COR-L47 (cell line): ENCODE data around the gene EVA1C.
"Not testable (repeated sequence)": the region's sequence is repeated elsewhere in the genome, so short reads cannot be mapped to it uniquely, and the experiment has no call there.

Experiments used
- DNase-seq: peaks from one replicate; lab custom pipeline; 2025; lab: John Stamatoyannopoulos, UW

Gene EVA1C

DNA sequence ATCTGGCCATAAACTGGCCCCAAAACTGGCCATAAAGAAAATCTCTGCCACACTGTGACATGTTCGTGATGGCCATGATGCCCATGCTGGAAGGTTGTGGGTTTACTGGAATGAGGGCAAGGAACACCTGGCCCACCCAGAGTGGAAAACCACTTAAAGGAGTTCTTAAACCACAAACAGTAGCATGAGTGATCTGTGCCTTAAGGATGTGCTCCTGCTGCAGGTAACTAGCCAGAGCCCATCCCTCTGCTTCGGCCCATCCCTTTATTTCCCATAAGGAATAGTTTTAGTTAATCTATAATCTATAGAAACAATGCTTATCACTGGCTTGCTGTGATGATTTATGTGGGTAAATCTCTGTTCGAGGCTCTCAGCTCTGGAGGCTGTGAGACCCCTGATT, 50.1 kb downstream of the EVA1C start:
- DNase-seq: not testable (repeated sequence)

DNA sequence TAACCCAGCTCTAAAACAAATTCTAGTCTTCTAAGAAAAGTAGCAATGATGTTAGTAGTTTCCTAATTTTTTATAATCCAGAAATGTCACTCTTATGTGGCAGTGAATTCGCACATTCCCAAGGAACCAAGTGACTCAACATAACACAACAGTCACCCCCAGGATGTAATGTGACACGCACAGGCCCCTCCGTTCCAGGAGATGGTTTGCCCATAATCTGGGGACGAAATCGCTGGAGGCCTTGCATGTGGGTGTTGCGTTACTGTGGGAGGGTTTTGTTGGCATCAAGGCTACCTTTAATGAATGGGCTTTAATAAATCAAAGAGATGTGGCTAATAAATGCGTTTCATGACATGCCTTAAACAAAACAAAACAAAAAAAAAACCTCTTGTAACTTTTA, 50.9 kb downstream of the EVA1C start:
- no peak for DNase-seq

DNA sequence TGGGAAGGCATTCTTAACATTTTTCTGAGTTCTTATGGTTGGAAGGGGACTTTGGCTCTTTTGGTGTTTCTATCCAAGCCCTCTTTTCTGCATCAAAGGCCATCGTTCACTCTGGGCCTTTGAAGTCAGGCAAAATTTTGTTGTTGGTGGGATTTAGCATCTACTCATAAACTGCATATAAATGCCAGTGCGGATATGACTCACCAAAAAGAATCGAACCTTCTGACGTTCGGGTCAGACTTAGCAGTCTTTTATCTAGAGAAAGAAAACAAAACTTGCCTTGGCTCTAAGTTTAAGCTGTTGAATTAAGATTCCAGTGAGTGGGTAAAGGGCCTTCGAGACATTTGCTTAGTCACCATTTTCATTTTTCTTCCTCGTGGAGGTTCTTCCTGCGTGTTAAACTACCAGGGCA, 51.4 kb downstream of the EVA1C start:
- DNase-seq: no peak

DNA sequence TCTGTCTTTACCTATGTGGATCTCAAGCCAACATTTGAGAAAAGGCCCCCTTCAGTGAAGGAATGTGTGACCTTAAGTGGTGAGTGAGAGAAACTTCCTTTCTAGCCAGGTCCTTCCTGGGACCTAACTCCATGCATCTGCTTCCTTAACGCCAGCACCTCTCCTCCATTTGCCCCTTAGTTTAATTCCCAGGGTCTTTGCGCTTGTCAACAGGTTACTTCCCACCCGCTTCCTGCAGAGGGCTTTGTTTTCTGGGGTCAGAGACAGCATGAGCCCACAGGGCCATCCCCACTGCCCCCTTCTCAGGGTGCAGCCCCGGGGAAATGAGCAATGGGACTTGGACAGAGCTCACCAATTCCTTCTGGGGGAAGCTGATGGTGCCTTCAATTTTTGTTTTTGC, 54.8 kb downstream of the EVA1C start:
- DNase-seq: no peak

DNA sequence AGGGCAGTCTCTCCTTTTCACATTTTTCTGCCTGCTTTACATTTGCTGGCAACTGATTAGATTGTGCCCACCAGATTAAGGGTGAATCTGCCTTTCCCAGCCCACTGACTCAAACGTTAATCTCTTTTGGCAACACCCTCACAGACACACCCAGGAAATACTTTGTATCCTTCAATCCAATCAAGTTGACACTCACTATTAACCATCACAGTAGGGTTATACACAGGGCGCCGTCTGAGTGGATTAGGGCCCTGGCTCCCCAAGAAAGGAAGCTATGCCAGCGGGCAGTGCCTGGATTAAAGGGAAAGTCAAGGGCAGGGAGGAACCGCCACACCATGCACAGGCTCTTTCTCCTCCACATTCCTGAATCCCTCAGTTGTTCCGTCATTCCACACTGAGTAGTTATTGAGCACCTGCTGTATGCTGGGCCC, 56.2 kb downstream of the EVA1C start:
- no peak for DNase-seq

DNA sequence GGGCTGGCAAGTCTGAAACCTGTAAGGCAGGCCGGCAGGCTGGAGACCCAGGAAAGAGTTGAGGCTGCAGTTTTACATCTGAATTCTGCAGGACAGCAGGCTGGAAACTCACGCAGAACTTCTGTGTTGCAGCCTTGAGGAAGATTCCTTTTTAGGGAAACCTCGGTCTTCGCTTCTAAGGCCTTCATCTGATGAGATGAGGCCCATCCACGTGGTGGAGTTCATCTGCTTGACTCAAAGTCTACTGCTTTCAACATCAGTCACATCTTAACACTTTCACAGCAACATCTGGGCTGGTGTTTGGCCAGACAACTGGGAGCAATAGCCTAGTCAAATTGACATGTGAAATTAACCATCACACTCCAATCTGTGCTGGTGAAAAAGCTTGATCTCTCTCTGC, 57.1 kb downstream of the EVA1C start:
- DNase-seq: no peak

DNA sequence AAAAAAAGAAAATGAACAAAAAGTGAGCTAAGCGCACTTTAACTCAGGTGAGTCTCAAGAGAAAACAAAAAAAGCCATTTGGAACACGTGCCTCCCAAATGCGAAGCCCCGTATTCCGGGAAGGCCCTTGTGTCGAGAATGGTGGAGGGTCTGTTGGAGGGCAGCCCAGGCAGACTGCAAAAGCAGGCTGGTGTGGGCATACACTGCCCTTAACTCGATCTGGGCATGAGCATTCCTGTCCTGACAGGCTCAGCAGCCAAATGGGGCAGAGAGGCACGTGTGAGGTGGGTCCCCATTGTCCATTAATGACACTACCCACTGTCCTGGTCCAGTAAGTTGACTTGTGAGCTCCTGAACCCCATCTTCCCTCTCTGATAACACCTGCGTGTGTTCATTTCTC, 57.7 kb downstream of the EVA1C start:
- DNase-seq: no peak

DNA sequence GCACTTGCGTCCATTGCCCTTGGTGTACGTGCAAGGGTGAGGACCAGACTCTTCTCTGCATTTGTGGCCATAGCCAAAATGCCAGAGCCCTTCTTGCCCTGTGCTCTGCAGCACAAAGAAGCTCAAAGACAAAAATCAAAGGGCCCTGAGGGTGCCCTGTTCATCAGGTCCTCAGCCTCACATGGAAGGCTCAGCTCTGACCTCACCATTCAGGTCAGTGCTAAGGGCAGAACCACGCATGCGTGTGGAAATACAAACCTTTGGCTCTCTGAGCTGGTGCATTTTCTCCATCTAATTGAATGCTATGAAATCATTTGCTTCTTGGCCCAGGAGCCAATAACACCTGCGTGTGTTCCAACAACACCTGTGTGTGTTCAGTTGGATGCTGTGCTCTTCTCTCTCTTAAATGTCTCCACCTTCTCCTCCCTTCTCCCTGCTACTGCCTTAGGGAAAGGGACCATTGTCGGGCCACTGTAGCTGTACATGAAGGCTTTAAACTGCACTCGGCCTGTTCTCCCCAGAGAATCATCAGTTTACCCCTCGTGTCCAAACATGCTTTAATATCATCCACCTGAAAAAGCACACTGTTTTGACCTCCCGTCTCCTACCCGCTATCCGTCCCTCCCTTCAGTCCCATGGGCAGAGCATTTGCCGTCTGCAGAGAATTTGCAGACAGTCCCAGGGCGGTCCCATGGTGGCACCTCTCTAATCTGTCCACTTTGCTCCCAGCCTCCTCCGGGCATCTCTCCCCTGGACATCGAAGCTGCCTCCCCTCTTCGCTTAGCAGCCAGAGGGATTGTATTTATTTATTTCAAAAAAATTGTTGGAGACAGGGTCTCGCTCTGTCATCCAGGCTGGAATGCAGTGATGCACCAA, 60.6 kb downstream of the EVA1C start:
- no peak for DNase-seq

DNA sequence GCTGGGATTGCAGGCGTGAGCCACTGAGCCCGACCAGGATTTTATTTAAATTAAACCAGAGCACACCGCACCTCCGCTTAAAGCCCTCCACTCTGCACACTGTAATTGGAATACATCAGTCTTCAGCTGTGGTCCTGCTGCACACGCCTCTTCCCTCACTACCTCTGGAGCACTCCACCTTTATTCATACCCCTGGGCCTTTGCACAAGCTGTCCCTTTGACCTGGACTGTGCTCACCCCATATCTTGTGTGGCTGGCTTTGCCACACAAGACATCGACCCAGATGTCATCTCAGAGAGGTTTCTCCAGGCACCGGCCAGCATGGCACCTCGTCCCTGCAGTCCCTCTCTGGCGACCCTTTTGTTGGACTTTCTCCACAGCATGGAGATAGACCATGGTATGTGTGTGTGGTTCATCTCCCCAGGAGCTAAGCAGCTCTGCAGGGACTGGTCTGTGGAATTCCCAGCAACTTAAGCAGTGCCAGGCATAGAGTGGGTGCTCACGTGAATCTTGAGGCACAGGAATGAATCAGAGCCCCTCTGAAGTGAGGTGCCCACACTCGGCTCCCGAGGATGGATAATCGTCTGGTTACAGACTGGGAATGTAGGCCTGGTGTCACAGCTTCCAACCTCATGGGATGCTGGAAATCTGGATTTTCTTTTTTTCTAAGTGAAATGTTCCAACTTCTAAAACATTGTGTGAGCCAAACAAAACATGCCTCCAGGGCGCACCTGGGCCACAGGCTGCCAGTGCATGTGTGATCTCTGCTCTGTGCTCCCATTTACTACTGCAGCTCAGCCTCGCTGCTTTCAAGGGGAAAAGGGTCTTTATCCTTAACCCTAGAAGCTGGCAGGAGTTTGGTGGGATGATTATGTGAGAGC, 61.9 kb downstream of the EVA1C start:
- no peak for DNase-seq

DNA sequence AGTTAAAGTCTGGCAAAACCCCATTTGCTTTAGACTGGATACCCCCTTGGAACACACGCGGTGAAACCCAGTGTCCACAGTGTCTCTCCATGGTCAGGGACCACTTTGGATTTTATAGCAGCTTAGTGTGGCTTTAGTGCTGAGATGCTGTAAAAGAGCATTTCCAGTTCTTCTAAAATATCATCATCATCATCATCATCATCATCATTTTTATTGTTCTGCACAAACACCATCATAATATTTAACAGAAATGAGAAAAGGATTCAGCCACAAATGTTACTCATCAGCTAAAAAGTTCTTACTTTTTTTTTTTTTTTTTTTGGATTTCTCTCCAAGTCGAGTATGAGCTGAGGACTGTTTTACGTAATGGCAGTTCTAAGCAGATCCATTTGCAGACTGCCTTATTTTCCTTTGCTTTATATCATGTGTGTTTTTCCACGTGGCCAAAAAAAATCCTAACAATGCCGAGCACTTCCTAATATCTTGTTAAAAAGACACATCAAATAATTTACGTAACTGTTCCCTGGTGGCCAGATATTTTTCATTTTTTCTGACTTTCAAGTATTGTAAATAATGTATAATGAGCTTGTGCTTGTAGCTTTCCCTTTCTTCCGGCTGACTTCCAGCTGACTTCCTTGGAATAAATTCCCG, 62.8 kb downstream of the EVA1C start:
- DNase-seq: no peak

DNA sequence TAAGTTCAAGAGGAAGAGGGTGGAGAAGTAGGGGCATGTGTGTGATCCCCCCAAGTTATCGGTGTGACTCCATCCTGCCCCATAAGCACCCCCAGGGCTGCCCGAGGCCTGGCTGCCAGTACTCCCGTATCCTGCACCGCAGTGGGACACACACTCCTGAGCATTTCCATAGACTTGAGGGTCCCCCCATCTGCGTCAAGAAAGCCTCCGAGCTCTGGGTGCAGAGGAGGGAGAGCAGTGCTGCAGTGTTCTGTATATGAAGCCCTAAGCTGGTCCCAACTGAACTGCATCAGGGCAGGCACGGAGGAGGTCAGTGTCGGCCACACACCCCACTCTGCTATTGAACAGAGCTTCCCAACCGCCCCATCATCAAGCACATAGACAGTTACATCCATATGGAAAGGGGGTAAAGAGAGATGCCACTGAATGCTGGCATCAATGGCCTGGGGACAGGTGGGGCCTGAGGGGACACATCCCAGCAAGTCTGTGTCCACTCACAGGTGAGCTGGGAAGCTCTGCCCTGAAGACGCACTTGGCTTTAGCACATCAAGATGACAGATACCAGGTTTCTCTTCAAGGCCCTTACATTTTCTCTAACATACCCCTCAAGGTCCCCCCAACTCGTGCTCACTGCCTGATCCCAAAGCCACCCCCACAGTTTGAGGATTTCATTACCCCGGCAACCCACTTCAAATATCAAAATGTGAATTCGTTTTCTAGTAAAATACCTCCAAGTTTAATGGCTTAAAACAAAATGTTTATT, 64.3 kb downstream of the EVA1C start:
- DNase-seq: no peak

DNA sequence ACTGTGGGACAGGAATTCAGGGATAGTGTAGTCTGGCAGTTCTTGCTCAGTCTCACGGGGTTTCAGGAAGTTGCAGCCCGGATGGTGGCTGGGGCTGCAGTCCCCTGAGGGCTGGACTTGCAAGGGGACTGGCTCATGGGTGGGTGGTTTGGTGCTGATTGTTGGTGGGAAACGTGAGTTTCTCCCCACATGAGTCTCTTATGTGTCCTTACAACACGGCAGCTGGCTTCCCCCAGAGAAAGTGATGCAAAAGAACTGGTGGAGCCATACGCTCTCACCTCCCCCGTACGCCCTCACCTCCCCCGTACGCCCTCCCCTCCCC, 64.9 kb downstream of the EVA1C start:
- no peak for DNase-seq

DNA sequence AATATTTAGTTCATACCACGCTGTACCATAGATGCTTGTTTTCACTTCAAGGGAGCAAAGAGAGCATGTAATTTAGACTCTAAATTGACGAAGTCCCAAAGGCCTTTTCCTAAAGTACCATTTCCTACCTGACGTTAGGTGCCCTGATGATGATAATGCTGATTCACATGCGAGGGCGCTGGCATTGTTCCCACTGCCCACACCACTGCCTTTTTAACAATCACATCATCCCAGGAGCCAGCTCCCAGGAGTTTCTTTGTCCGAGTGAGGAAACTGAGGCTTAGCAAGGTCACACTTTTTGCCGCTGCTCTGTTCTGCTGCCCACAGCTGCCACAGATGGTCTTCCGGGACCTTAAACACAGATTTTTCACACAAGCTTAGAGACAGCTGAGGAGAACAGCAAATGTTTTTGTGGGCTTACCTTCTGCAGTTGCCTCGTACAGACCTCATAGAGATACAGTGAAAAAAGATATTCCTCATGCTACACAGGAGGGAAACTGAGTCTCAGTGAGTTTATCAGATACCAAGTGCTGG, 69.4 kb downstream of the EVA1C start:
- no peak for DNase-seq

DNA sequence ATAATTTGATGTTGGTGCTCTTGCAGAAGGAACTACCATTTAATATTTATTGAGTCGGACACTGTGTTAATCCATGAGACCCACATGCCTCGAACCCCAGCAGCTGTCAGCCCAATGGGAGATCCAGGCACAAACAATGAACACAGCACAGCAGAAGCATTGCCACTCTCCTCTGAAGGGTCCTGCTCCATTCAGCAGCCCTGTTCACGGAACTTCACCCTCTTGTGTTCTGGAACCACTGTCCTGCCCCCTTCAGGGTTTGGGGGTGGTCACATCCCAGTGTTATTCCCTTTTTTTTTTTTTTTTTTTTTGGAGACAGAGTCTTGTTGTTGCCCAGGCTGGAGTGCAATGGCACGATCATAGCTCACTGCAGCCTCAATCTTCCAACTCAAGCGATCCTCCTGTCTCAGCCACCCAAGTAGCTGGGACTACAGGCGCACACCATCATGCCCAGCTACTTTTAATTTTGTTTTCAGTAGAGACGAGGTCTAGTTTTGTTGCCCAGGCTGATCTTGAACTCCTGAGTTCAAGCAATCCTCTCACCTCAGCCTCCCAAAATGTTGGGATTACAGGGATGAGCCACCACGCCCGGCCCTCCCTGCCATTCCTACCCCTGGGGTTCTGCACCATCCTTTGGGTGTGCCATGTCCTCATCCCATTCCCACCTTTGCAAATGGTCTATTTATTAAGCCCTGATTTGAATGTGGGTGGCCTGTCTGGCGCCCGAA, 70.2 kb downstream of the EVA1C start:
- DNase-seq: no peak

DNA sequence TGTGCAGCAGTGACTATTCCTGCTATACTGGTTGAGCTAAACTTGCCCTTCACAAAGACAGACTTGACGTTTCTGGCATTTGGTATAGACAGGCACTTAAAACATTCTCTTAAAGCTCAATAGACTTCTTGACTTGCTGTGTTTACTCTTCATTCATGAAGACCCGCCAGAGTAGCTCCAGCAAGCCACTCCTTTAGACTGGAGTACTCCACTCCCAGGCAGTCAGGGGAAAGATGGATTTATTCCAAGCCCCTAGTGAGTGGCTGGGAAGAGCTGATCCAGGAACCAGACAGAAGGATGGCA, 70.7 kb downstream of the EVA1C start:
- DNase-seq: no peak

DNA sequence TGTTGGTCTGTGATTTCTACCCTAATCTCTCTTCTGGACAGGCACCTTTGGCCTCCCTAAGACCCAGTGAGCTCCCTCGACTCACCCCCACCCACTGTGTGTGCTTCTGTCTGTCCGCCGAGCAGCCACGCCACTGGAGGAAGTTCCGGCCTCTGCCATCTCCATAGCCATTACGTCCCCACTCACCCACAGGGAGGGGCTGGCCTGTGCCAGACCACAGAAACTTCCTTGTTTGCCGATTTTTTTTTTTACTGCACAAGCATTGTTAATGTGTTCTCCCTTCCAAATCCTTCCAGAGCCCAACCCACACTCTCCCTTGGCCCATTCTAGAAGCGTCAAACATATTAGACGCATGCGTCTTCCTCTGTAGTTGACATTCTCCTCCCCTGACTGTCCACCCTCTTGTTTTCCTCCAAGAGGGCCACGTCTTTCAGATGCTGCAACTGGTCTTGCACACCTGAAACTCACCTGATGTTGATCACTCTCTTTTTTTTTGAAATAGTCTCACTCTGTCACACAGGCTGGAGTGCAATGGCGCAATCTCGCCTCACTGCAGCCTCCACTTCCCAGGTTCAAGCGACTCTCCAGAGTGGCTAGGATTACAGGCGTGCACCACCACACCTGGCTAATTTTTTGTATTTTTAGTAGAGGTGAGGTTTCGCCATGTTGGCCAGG, 72.3 kb downstream of the EVA1C start:
- DNase-seq: no peak

DNA sequence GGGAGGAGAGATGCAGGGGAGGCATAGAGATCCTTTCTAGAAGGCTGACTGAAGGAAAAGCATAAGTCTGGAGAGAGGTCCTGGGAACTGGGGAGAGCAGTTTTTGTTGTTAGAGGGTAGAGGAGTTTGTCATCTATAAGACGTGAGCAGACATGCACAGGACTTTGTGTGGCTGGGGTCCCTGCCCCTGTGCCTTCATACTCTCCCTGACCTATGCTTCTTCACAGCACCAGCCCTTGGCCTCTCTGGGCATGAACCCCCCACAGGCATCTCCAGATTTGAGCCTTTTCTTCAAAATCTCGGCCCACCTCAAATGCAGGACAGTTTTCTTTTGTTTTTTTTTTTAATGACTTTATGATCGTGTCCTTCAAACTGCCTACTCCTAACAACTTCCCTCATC, 79.9 kb downstream of the EVA1C start:
- no peak for DNase-seq

DNA sequence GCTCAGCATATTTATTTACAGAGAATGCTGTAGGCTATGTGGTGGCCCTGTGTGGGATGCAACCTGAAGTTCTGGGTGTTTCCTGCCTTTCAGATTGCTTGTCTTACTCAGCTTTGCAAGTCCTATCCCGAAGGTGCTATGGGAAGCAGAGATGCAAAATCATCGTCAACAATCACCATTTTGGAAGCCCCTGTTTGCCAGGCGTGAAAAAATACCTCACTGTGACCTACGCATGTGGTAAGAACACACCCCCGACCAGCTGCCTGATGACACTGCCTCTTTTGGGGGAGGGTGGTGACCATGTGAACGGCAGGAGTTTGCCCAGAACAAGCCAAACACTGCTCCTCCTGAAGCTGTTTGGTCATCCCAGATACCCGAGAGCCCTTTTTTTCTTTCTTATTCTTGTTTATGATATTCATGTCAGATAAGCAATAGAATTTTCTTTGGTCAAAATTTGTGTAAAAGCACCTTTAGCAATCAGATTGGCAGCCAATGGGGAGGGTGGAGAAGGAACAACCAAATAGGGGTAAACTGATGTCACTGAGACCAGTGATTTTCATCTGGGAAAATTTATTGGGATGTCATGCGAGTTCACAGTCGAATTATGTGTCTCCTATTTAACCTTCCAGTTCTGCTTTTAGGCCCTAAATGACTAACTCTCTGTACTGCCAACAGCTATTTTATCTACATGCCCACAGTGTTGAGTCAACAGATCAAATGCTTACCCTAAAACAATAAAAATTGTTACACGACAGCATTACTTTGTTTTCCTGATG, 82.6 kb downstream of the EVA1C start:
- no peak for DNase-seq

DNA sequence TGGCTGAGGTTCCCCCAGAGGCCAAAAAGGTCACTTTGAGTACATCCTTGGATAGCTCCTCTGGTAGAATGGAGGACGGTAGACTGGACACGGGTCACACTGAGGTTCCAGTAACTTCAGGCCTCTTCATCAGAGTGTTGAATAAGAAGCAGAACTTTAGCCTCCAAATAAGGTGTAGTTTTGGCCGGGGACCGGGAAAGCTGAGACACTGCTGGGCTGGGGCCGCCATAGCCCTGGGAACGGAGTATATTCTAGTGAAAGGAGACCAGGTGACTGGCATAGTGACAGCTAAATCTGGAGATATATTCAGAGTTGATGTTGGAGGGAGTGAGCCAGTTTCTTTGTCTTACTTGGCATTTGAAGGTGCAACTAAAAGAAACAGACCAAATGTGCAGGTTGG, 84.1 kb downstream of the EVA1C start:
- no peak for DNase-seq
